Upper lobe of left lung (tissue), 4 donors: Measurements from ENCODE around the gene STAT4.

Source experiments
- EP300 ChIP-seq, 4 donors: sonication (generic); formaldehyde crosslinking; IDR thresholded peaks; one replicate each; pipeline ENCODE4 v1.5.1; 2017; ENCODE audit warnings: antibody characterized with exemption in 4 of 4, control low read depth in 2 of 4
- POLR2A ChIP-seq, 4 donors: fragments of 450-650 bp; IDR thresholded peaks; one replicate each; pipeline ENCODE4 v1.5.1; 2016 to 2017; ENCODE audit warnings: antibody characterized with exemption in 4 of 4, mild to moderate bottlenecking in 2 of 4
- TF ChIP-seq, protein P1 (sequence below), 6 experiments: fragments of 450-650 bp in 4 of 6; fragments of 200-600 bp in 2 of 6; sonication (generic) in 2 of 6; IDR thresholded peaks; one replicate each; pipeline ENCODE4 v1.5.1; 2016 to 2019; ENCODE audit warnings: antibody characterized with exemption in 6 of 6

DNA sequence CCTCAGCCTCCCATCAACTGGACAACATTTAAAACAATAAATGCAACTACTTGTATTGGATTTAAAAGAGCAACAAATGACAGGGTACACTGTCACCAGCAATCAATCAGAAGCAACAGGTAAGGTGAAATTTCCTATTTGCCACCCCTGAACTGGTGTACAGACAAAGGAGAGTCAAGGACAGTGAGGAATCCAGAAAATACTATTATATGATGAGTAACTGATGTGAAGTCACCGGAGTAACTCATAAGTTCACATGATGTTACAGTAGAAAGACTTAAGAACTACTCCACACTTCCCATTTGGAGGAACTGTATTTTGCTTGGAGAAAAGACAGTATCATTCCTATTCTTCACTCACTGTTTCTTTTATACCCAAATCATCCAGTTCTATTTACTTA is 132.7 kb downstream of the STAT4 start:
- TF ChIP-seq POLR2A (IDR thresholded peaks at IDR 0.05): no peak
- TF ChIP-seq, protein P1, sequence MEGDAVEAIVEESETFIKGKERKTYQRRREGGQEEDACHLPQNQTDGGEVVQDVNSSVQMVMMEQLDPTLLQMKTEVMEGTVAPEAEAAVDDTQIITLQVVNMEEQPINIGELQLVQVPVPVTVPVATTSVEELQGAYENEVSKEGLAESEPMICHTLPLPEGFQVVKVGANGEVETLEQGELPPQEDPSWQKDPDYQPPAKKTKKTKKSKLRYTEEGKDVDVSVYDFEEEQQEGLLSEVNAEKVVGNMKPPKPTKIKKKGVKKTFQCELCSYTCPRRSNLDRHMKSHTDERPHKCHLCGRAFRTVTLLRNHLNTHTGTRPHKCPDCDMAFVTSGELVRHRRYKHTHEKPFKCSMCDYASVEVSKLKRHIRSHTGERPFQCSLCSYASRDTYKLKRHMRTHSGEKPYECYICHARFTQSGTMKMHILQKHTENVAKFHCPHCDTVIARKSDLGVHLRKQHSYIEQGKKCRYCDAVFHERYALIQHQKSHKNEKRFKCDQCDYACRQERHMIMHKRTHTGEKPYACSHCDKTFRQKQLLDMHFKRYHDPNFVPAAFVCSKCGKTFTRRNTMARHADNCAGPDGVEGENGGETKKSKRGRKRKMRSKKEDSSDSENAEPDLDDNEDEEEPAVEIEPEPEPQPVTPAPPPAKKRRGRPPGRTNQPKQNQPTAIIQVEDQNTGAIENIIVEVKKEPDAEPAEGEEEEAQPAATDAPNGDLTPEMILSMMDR (IDR thresholded peaks at IDR 0.05): no peak
- no peak for TF ChIP-seq EP300 (IDR thresholded peaks at IDR 0.05)
